ENCODE data around the gene CLTA.

Gene CLTA, protein sequence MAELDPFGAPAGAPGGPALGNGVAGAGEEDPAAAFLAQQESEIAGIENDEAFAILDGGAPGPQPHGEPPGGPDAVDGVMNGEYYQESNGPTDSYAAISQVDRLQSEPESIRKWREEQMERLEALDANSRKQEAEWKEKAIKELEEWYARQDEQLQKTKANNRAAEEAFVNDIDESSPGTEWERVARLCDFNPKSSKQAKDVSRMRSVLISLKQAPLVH

DNA sequence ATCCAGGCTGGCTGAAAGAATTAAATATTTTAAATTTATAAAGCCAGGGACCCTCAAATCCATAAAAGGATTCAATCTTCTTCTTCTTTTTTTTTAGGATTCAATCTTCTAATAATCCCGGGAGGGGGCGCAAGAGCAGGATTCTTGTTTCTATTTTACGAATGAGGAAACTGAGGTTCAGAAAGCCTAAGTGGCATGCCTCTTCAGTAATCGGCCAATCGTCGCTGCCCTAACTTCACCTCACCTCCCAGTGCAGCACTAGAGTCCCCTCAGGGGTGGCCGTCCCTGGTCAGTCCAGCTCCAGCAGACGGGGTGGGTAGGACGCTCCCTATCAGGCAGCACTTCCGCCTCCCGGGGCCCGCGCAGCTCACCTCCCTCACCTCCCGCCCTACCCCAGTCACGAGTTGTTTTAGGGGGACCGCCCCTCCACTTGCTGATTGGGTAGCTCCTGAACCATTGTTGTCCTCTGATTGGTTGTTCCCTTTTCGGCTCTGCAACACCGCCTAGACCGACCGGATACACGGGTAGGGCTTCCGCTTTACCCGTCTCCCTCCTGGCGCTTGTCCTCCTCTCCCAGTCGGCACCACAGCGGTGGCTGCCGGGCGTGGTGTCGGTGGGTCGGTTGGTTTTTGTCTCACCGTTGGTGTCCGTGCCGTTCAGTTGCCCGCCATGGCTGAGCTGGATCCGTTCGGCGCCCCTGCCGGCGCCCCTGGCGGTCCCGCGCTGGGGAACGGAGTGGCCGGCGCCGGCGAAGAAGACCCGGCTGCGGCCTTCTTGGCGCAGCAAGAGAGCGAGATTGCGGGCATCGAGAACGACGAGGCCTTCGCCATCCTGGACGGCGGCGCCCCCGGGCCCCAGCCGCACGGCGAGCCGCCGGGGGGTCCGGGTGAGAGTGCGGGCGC lies at the start of gene CLTA:
Gene CLTA, plus strand, starts transcription at position 534 of the 902 bp plus-strand sequence. Its CDS starts 136 bp downstream, at position 670.
- DNase-seq = peak; percentile 93

GRCh38 chr9:36141288-36141687 lies 49.4 kb upstream of the CLTA start:
- no peak for DNase-seq

- no peak for DNase-seq
Observed at GRCh38 chr9:36141761-36142160, 49.0 kb upstream of the CLTA start.

- no peak for DNase-seq
Observed at GRCh38 chr9:36142510-36143244, 48.0 kb upstream of the CLTA start.

DNA sequence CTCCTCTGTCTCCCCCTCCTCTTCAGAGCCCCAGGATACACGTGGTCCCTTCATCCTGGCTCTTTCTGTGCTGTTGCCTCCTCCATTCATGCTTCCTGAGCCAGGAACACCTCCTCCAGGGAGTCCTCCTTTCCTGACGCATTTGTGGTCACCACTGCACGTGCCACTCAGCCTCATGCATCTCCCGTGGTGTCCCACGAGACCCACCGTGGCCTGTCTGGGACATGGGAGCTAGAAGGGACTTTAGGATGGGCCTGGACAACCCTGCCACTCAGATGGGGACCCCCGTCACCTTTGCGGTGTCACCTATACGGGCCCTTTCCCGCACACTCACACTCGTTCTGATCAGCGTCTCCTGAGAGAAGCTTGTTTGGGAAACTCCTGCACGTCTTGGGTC lies 47.5 kb upstream of the CLTA start:
- no peak for DNase-seq

DNA sequence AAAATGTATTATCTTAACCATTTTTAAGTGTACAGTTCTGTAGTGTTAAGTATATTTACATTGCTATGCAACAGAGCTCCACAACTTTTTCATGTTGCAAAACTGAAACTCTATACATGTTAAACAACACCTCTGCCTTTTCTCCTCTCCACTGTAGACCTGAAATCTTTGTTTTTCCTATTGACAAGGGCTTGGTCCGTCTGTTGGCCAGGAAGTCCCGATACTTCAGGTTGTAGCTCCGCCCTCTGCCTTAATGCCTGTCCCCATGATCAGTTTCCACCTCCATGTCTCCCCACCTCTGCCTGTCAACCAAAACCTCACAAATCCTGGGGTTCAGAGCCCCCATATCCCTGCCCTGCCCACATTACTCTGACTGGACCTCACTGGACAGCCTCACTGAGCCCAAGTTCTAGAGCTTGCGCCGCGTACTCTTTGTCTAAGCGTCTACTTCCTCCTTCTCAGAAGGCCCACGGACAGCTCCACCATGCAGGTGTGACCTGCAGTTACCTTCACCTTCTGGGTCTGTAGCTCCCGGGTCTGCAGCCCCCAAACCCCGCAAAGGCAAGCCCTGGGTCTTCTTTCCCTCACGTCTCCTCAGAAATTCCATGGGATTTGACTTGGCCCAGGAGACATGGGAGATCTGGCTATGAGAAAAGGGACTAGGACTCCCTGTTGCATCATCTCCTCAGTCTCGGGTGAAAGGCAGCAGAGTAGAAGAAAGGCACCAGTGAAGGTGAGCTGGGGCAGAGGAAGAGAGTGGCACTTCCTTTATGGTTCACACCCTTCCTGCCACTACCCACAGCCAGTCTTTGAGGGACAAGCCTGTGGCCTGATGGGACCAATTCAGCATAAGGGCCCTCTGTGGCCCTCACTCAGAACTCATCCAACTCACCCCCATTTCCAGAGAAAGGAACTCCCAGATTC lies 46.1 kb upstream of the CLTA start:
- DNase-seq = peak; percentile 37

- no peak for DNase-seq
Observed at GRCh38 chr9:36145970-36146369, 44.8 kb upstream of the CLTA start.

DNA sequence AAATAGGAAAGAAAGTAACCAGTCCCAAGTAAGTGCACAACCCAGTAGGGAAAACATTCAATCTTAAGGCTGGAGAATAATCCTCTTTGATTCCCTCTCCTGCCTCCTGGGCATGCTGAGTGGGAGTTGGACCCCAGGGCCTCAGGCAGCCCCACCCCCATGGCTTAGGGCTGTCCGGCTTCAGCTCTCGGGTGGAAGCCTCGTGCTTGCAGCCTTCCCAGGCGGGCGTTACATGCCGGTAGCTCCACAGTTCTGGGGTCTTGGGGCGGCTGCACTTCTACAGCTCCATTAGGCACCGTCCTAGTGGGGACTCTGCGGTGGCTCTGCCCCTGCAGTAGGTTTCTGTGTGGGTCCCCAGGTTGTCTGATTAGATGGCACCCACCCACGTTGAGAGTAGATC lies 44.1 kb upstream of the CLTA start:
- no peak for DNase-seq

GRCh38 chr9:36147441-36148175 lies 43.1 kb upstream of the CLTA start:
- DNase-seq = no peak

DNA sequence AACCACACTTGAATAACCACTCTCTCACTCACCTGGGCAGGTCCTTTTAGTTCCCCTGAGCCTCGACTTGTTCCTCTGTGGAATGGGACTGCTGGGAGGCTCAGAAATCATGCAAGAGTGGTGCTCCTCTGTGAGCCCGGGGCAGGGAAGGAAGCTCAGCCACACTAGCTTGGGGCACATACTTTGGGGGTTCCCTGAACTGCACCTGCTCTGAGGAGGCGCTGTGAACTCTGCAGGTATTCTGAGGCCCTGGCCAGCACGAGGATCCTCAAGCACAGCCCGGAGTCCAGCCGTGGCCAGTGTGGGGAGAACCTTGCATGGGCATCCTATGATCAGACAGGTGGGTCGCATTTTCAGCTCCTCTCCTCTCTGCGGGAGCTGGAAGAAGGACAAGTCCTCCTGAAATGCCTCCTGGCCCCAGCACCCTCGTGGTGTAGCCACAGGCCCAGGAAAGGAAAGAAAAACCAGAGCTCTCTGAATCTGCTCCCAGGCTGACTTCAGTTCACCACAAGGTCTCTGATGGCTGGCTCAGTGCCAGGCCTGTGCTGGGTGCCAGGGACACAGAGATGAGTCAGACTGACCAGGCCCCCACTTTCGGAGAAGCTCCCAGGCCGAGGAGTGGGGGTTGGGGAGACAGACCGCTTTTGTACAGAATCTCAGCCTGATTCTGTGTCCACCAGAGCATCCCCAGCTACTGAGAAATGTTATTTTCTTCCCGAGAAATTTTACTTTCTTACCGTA lies 42.2 kb upstream of the CLTA start:
- DNase-seq = peak; percentile 83

- no peak for DNase-seq
Observed at GRCh38 chr9:36149197-36149596, 41.5 kb upstream of the CLTA start.

- no peak for DNase-seq
Observed at GRCh38 chr9:36150574-36151315, 40.0 kb upstream of the CLTA start.

GRCh38 chr9:36151316-36152210 lies 39.2 kb upstream of the CLTA start:
- DNase-seq = peak; percentile 89

DNA sequence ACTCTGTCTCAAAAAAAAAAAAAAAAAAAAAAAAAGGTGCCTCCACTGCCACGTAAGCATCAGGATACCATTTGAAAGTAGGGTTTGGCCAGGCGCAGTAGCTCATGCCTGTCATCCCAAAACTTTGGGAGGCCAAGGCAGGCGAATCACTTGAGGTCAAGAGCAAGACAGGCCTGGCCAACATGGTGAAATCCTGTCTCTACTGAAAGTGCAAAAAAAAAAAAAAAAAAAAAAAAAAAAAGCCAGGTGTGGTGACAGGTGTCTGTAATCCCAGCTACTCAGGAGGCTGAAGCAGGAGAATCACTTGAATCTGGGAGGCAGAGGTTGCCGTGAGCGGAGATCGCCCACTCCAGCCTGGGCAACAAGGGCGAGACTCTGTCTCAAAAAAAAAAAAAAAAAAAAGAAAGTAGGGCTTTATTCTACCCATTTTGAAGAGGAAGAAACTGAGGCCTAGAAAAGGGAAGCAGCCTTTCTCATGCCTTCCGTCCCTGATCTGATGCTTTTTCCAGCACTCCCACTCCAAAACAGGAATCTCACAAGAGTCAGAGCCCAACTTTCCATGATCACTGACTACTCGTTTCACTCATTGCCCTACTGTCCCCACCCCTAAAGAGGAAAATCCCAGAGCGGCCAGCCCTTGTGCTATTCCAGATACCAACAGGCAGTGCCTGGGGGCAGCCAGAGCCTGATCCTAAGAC lies 37.8 kb upstream of the CLTA start:
- DNase-seq = no peak

DNA sequence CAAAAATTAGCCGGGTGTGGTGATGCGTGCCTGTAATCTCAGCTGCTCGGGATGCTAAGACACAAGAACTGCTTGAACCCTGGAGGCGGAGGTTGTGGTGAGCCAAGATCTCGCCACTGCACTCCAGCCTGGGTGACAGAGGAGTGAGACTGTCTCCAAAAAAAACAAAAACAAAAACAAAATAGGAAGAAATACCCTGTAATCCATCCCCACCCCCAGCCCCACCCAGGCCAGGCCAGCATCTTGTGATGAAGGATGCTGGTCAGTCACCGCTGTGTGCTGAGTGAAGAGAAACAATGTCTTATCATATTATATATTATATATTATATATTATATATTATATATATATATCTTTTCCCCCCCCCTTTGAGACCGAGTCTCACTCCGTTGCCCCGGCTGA lies 37.0 kb upstream of the CLTA start:
- no peak for DNase-seq

- no peak for DNase-seq
Observed at GRCh38 chr9:36154331-36154952, 36.3 kb upstream of the CLTA start.

DNA sequence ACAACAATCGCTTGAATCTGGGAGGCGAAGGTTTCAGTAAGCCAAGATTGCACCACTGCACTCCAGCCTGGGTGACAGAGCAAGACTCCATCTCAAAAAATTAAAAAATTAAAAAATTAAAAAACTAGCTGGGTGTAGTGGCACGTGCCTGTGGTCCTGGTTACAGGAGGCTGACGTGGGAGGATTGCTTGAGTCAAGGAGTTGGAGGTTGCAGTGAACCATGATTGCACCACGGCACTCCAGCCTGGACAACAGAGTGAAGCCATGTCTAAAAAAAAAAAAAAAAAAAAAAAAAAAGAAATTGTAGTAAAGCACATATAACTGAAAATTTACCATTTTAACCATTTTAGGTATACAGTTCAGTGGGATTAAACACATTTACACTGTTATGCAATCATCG lies 34.6 kb upstream of the CLTA start:
- DNase-seq = no peak

DNA sequence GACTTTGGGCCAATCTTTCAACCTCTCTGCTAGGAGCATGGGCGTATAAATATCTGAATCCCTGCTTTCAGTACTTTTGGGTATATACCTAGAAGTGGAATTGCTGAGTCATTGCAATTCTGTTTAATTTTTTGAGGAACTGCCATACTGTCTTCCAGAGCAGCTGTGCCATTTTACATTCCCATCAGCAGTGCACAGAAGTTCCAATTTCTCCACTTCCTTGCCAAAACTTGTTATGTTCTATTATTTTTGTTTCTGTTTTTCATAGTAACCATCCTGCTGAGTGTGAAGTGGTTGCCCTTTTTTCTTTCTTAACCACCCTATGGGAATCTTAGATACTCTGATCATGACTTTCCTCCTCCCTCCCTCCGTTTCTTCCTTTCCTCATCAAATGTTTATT lies 32.6 kb upstream of the CLTA start:
- no peak for DNase-seq
